Epithelial cell of proximal tubule (primary cell): ENCODE data around the gene CDK5R2. TPM values are rescaled to one million over a fixed set of nuclear protein-coding genes. Genes with fewer than 3 reads are reported as not detected.
A peak's percentile ranks its signal among the peaks of the same experiment; 100 is the strongest.

ENCODE experiments used
- DNase-seq: peaks from one replicate; pipeline ENCODE4 v3.0.0-alpha.2; 2011; ENCODE audit warnings: low read depth
- H3K4me3 ChIP-seq: 2 replicates; pipeline ENCODE4 v1.5.1; 2011; ENCODE audit warnings: low read depth, mild to moderate bottlenecking, low read length
- CTCF ChIP-seq: conservative IDR thresholded peaks from 2 replicates; pipeline ENCODE4 v1.5.1; 2012; ENCODE audit warnings: low read depth, mild to moderate bottlenecking, low read length
- total RNA-seq: library from RNA; depleted of rRNA; stranded (reverse); fragments of >200 nt; gene quantifications from 2 replicates; pipeline ENCODE4 v1.2.3, GENCODE V29; 2015

CDK5R2 gene
- total RNA-seq, 1 donor from 2014 or later, result not detected

GRCh38 chr2:218963601-218964000 is 4.1 kb downstream of the CDK5R2 start:
- H3K4me3 ChIP-seq, result peak overlapping the region; percentile 49
- TF ChIP-seq CTCF, result no peak
- DNase-seq, result no peak

DNA sequence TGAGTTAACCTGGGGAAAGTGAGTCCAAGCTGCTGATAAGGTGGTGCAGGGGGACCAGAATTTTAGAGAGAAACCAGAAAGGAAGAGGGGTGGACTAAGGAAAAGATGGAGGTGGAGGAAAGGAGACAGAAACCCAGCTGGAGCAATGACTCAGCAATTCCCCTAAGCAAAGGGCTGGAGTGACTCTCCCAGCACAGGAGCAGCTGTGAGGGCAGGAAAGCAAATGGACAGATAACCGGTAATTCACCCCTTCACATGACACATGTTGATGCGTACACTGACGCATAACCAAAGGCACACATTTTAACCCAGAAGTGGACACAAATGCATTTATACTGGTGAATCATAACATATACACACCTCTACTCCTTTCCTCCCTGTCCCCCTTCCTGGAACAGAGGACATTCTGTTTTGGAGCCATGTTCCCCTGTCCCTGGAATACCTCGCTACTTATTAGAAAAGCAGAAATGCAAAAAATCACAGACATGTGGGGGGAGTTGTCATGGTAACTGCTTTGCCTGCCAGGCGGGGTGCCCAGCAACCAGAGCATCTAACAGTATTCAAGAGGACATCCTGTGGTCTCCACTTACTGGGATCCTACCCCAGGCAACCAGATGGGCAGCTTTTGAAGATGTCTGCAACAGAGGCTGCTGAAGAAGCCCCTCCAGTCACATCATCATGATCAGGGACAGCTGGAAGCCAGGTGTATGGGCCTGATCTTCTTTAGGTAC is 4.7 kb downstream of the CDK5R2 start:
- peak; percentile 6 for DNase-seq
- peak overlapping the region; percentile 49 for H3K4me3 ChIP-seq
- TF ChIP-seq CTCF, result no peak

DNA sequence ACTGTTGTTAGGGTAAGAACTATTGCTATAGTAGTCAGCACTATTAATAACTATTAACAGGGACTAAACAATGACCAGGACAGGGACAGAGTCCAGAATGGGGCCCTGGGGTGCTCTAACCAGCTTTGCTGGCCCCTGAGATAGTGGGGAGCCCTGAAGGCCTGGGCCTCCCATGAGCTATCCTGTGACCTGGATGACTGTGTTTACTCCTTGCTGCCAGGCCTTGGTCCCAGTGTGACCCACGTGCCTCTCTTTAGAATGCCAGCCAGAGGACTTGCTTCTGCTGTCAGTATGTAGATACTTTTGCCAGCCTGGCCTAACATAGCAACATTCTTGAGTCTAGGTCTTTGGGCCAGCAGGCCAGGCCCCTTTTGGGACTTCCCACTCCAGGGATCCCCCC is 11.4 kb downstream of the CDK5R2 start:
- TF ChIP-seq CTCF, result no peak

GRCh38 chr2:218975060-218975777 is 15.8 kb downstream of the CDK5R2 start:
- no peak overlapping the region for H3K4me3 ChIP-seq
- no peak for DNase-seq
- TF ChIP-seq CTCF, result no peak

More for the DNA sequence above, 11.4 kb downstream of the CDK5R2 start:
- no peak for DNase-seq
- H3K4me3 ChIP-seq, result no peak overlapping the region

GRCh38 chr2:218979846-218980734 is 20.6 kb downstream of the CDK5R2 start:
- peak; percentile 29 for DNase-seq
- peak overlapping the region; percentile 46 for H3K4me3 ChIP-seq
- TF ChIP-seq CTCF, result peak; percentile 86

DNA sequence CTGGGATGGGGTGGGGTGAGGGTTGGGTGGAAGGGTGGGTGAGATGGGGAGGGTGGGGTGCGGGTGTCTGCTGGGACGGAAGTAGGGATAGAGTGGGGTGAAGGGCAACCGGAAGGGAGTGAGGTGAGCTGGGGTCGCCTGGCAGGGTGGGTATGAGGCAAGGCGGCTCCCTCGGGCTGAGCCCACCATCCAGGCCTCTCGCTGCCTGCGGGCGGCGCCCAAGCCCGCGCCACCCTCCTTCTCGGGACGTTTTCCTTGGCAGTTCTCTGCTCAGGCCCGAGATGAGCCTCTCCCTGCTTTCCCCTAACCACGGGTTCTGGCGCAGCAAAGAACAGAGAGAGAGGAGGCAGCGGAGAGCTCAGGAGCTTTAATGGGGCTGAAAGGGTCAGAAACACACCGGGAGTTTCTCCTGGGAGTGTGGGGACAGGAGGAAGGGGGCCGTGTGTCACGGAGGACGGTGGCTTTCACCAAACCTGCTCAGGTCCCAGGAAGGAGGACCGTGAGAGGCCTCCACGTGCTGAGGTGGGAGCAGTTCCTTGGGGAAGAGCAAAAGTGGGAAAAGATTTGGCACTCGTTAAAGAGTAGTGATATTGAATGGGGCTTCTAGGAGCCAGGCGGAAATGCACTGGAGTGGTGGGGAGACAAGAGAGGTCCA is 21.4 kb downstream of the CDK5R2 start:
- H3K4me3 ChIP-seq, result no peak overlapping the region
- no peak for TF ChIP-seq CTCF
- no peak for DNase-seq
